ENCODE measurements around the gene IFI27L1. TPM values are rescaled to one million over a fixed set of nuclear protein-coding genes. Genes with fewer than 3 reads are reported as not detected.

IFI27L1 gene
- total RNA-seq, 2 experiments from 2014 or later: 35.3 to 42.7 TPM

DNA sequence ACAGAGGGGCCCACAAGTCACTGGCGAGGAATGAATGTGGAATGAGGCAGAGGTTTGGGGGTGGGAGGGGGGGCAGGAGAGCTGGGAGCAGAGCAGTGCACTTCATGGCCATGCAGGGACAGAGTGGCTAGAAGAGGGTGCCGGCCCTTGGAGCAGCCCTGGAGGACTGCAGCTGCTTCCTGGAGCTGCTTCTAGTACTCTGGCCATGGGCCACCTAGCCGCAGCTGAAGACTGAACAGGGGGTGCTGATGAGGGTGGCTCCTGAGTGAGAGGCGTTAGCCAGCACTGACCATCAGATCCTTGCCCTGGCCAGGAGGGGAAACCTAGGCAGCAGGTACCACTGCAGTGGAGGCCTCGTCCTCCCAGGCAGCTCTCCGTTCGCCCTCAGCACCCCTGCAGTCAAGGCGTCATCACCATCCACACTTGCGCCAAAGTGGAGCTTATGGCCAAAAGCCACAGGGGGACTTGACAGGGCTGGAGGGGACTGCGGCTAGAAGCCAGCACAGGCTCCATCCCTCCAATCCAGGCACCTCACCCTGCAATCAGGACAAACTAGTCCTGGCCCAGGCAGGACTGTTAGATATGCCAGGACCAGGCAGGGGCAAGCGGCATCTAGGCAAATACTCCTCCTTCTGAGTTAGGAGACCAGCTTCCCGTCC is 38.5 kb upstream of the IFI27L1 start:
- intact Hi-C loops (cut with micrococcal nuclease): no loop called here
- Mint-ChIP-seq H3K4me3 (no peak overlapping the region), H3K27ac (no peak overlapping the region), H3K27me3 (no peaks in the 10 kb centered on the region), H3K9me3 (no peaks in the 10 kb centered on the region), H3K36me3 (peaks cover 6% of the 10 kb centered on the region), H3K4me1 (ENCODE audit: low read depth) (no peaks in the 10 kb centered on the region)
- ChIA-PET CTCF (interaction anchor here (0.9 to 1.7 kb wide), 4 partner anchors 9 to 138 kb away, joined by 3 to 7 read pairs (median 4); no protein-coding TSS in a partner anchor), POLR2A (no interaction called here)
- DNase-seq: no peak

DNA sequence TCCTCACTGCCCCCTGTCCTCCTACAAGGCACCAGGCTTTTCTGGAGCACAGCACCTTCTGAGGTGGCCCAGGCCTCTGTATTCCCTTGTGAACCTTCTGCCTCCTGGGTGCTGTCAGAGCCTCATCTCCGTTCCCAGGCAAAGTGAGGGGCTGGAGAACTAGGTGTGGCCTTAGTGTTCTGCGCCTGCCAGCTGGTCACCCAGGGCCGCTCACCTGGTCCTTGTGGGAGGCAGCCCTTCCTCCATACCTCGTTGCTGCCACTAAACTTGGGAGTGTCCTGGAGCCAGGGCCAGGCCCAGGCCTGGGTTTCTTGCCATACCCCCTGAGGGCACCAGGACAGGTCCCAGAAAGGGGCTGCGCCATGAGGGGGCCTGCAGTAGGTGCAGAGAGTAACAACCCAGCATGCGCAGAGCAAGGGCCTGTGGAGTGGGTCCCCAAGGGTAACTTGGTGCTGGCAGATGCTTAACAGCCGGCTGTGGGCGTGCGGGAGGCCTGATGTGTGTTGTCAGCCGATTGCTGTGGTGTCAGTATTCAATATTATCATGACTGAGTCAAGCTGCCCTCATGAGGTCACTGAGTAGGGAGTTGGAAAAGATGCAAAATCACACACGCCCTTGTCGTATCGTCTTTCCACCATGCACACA is 37.9 kb upstream of the IFI27L1 start:
- Mint-ChIP-seq H3K4me3 (no peak overlapping the region), H3K27me3 (no peaks in the 10 kb centered on the region), H3K4me1 (ENCODE audit: low read depth) (no peaks in the 10 kb centered on the region), H3K36me3 (peaks cover 10% of the 10 kb centered on the region), H3K27ac (no peak overlapping the region), H3K9me3 (no peaks in the 10 kb centered on the region)
- no peak for DNase-seq
- ChIA-PET CTCF (interaction anchor here (0.9 to 1.7 kb wide), 4 partner anchors 10 to 137 kb away, joined by 3 to 7 read pairs (median 4); no protein-coding TSS in a partner anchor), POLR2A (no interaction called here)
- intact Hi-C loops (cut with micrococcal nuclease): no loop called here

GRCh38 chr14:94043756-94044475 is 37.2 kb upstream of the IFI27L1 start:
- Mint-ChIP-seq H3K36me3 (peaks cover 13% of the 10 kb centered on the region), H3K27ac (no peak overlapping the region), H3K4me1 (ENCODE audit: low read depth) (no peaks in the 10 kb centered on the region), H3K9me3 (no peaks in the 10 kb centered on the region), H3K27me3 (no peaks in the 10 kb centered on the region), H3K4me3 (no peak overlapping the region)
- POLR2A ChIA-PET: interaction anchor here (0.6 kb wide), 1 partner anchor 9 kb away, joined by 4 read pairs; no protein-coding TSS in a partner anchor
- intact Hi-C loops (cut with micrococcal nuclease): no loop called here
- no peak for DNase-seq
- CTCF ChIA-PET: interaction anchor here (1.0 to 1.7 kb wide), 3 partner anchors 11 to 104 kb away, joined by 3 to 5 read pairs (median 4); no protein-coding TSS in a partner anchor

GRCh38 chr14:94044476-94045091 is 36.5 kb upstream of the IFI27L1 start:
- H3K27ac Mint-ChIP-seq: no peak overlapping the region
- no peaks in the 10 kb centered on the region for H3K4me1 Mint-ChIP-seq (ENCODE audit: low read depth)

DNA sequence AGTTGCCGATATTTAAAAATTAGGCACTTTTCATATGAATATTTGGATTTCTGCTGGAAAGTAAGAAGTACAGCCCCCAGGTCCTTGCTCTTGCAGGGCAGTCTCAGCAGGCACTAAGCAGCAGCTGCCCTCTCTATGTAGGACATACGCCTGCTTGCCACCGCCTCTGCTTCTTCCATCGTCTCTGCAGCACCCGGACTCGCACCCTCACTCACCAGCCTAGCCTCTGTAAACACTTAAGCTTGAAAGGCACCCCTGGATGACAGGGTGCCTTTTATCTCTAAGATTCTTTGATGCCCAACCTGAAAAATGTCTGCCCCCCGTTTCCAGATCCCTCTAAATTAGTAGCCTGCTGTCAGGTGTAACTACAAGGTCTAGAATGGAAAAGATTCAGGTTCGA is 36.0 kb upstream of the IFI27L1 start:
- H3K36me3 Mint-ChIP-seq: peaks cover 18% of the 10 kb centered on the region
- CTCF ChIA-PET: interaction anchor here (0.8 to 2.2 kb wide), 2 partner anchors 8 to 106 kb away, joined by 3 to 10 read pairs; no protein-coding TSS in a partner anchor
- H3K4me1 Mint-ChIP-seq (ENCODE audit: low read depth): no peaks in the 10 kb centered on the region
- H3K9me3 Mint-ChIP-seq: no peaks in the 10 kb centered on the region
- DNase-seq: peak; percentile 3
- intact Hi-C loops (cut with micrococcal nuclease): no loop called here
- no peak overlapping the region for H3K27ac Mint-ChIP-seq
- no peaks in the 10 kb centered on the region for H3K27me3 Mint-ChIP-seq
- no peak overlapping the region for H3K4me3 Mint-ChIP-seq
- POLR2A ChIA-PET: interaction anchor here (0.5 kb wide), 1 partner anchor 31 kb away, joined by 3 read pairs; no protein-coding TSS in a partner anchor

More at GRCh38 chr14:94044476-94045091, 36.5 kb upstream of the IFI27L1 start:
- Mint-ChIP-seq H3K9me3 (no peaks in the 10 kb centered on the region), H3K36me3 (peaks cover 13% of the 10 kb centered on the region), H3K4me3 (no peak overlapping the region), H3K27me3 (no peaks in the 10 kb centered on the region)
- peak; percentile 8 for DNase-seq
- POLR2A ChIA-PET: interaction anchor here (0.5 to 0.6 kb wide), 2 partner anchors 9 to 31 kb away, joined by 3 to 4 read pairs; no protein-coding TSS in a partner anchor
- CTCF ChIA-PET: interaction anchor here (1.0 to 2.2 kb wide), 2 partner anchors 8 to 105 kb away, joined by 3 to 10 read pairs; no protein-coding TSS in a partner anchor
- intact Hi-C loops (cut with micrococcal nuclease): no loop called here

DNA sequence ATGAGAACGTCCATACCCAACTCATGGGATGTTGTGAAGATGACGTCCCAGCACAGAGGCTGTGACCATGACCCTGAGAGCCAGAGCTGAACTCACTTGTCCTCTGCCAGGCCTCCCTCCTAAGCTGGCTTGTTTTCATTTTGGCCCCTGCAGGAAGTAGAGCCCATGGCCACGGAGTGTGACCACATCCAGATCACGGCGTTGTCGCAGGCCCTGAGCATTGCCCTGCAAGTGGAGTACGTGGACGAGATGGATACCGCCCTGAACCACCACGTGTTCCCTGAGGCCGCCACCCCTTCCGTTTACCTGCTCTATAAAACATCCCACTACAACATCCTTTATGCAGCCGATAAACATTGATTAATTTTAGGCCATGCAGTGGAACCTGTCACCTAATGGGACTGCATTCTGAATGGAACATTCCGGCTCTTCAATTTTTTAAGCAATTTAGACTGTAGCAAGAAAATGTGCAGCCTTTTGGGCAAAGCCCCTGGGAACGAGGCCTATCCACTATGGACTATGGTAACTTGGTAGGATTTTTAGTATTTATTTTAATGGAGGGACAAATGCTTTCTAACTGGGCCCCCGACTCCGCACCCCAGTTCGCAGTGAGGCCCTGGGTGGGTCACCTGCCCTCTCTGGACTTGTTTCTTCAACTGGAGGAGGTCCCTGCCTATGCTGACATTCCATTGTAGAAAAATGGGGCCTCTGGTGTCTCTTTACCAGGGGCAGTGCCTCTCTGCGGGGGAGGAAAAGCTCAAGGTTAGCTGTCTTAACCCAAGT is 35.4 kb upstream of the IFI27L1 start:
- peaks cover 24% of the 10 kb centered on the region for H3K36me3 Mint-ChIP-seq
- intact Hi-C loops (cut with micrococcal nuclease): no loop called here
- ChIA-PET CTCF (interaction anchor here (0.8 to 2.2 kb wide), 2 partner anchors 9 to 107 kb away, joined by 3 to 10 read pairs; no protein-coding TSS in a partner anchor), POLR2A (no interaction called here)
- no peaks in the 10 kb centered on the region for H3K9me3 Mint-ChIP-seq
- DNase-seq: peak; percentile 5
- H3K27me3 Mint-ChIP-seq: no peaks in the 10 kb centered on the region
- H3K27ac Mint-ChIP-seq: no peak overlapping the region
- H3K4me3 Mint-ChIP-seq: no peak overlapping the region
- no peaks in the 10 kb centered on the region for H3K4me1 Mint-ChIP-seq (ENCODE audit: low read depth)

GRCh38 chr14:94046696-94047250 is 34.3 kb upstream of the IFI27L1 start:
- Mint-ChIP-seq H3K4me1 (ENCODE audit: low read depth) (peaks cover 1% of the 10 kb centered on the region), H3K4me3 (no peak overlapping the region), H3K27me3 (no peaks in the 10 kb centered on the region), H3K36me3 (peaks cover 34% of the 10 kb centered on the region), H3K9me3 (no peaks in the 10 kb centered on the region), H3K27ac (no peak overlapping the region)
- intact Hi-C loops (cut with micrococcal nuclease): no loop called here
- peak; percentile 7 for DNase-seq
- ChIA-PET CTCF (interaction anchor here (2.2 kb wide), 1 partner anchor 10 kb away, joined by 10 read pairs; no protein-coding TSS in a partner anchor), POLR2A (interaction anchor here (0.7 kb wide), 1 partner anchor 68 kb away, joined by 3 read pairs; no protein-coding TSS in a partner anchor)

DNA sequence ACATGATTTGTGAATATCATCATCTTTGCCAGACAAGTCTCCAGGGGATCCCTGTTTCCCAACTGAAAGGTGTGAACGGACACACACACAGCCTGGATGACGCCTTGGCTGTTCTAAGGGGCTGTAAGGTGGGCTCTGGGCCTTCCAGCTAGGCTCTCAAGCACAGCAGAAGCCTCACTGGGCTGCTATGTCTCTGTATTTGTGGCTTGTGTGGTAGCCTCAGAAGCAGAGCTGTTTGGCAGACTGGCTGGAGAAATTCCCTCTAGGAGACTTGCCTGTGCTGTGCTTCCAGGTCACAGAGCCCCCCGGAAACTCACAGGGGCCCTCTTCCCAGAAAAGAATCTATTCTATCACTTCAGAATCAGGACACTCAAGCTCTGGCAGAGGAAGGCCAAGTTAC is 33.5 kb upstream of the IFI27L1 start:
- POLR2A ChIA-PET: no interaction called here
- H3K36me3 Mint-ChIP-seq: peaks cover 42% of the 10 kb centered on the region

DNA sequence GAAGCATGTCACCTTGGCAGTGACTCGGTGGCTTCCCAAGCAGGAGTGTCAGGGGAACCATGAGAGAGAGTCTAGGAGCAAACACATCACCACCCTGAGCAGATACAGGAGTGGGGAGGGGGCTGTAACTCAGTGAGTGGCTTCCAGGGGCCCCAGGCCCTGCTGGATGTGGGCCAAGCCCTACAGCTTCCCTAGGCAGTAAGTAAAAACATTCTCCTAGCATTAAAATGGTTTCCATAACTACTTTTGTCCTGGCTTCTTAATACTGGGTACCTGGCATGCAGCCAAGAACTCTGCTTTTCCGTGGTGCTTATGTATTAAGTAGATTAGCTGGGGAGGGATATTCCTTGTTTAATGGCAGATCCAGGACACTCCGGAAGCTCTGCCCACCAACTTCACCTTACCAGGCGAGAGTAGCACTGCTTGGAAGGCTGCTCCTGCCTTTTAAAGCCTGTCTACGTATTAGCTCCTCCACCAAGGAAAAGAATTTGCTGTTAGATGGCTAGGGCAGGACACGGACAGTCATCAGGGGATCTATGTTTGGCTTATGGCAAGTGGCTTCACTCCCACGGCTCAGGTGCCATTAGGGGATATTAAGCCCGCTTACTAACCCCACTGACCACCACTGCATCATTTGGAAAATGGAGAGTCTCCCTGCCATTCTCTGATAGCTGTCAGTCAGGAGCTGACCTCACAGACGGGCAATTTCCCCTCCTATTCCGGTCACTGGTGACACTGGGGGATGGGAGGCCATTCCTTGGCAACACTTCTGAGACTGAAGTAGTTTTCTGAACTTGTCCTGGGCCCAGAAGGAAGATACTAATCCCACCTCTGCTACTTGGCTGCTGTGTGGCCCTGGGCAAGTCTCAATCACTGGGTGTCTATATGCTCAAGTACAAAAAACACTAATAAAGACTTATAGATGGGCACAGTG is 32.2 kb upstream of the IFI27L1 start:
- peaks cover 50% of the 10 kb centered on the region for H3K36me3 Mint-ChIP-seq
- H3K9me3 Mint-ChIP-seq: no peaks in the 10 kb centered on the region
- intact Hi-C loops (cut with micrococcal nuclease): no loop called here
- H3K4me1 Mint-ChIP-seq (ENCODE audit: low read depth): peaks cover 13% of the 10 kb centered on the region
- H3K27me3 Mint-ChIP-seq: no peaks in the 10 kb centered on the region
- no peak overlapping the region for H3K27ac Mint-ChIP-seq
- ChIA-PET CTCF (interaction anchor here (0.7 to 1.3 kb wide), 5 partner anchors 9 to 109 kb away, joined by 3 to 4 read pairs (median 3); no protein-coding TSS in a partner anchor), POLR2A (no interaction called here)
- H3K4me3 Mint-ChIP-seq: no peak overlapping the region
- DNase-seq: peak; percentile 4

More for the DNA sequence above, 33.5 kb upstream of the IFI27L1 start:
- CTCF ChIA-PET: interaction anchor here (1.2 to 1.3 kb wide), 2 partner anchors 89 to 108 kb away, joined by 4 read pairs; no protein-coding TSS in a partner anchor
- DNase-seq: peak; percentile 2
- intact Hi-C loops (cut with micrococcal nuclease): no loop called here
- H3K4me3 Mint-ChIP-seq: no peak overlapping the region
- no peaks in the 10 kb centered on the region for H3K9me3 Mint-ChIP-seq
- peaks cover 9% of the 10 kb centered on the region for H3K4me1 Mint-ChIP-seq (ENCODE audit: low read depth)
- H3K27me3 Mint-ChIP-seq: no peaks in the 10 kb centered on the region
- H3K27ac Mint-ChIP-seq: no peak overlapping the region

DNA sequence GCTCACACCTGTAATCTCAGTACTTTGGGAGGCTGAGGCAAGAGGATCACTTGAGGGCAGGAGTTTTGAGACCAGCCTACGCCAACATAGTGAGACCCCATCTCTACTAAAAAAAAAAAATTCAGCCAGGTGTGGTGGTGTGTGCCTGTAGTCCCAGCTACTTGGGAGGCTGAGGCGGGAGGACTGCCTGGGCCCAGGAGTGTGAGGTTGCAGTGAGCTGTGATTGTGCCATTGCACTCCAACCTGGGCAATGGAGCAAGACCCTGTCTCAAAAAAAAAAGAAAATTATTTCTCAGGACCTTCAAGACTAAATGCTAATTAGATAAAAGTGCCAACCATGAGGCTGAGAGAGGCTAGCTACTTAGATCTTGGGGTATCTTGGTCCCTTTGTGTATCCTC is 31.5 kb upstream of the IFI27L1 start:
- H3K36me3 Mint-ChIP-seq: peaks cover 57% of the 10 kb centered on the region
- peak overlapping the region; percentile 43 for H3K27ac Mint-ChIP-seq

More for the DNA sequence above, 31.5 kb upstream of the IFI27L1 start:
- Mint-ChIP-seq H3K4me1 (ENCODE audit: low read depth) (peaks cover 13% of the 10 kb centered on the region), H3K9me3 (no peaks in the 10 kb centered on the region), H3K27me3 (no peaks in the 10 kb centered on the region), H3K4me3 (no peak overlapping the region)
- no peak for DNase-seq
- intact Hi-C loops (cut with micrococcal nuclease): no loop called here
- CTCF ChIA-PET: interaction anchor here (0.6 to 1.1 kb wide), 4 partner anchors 9 to 83 kb away, joined by 3 to 6 read pairs (median 4); no protein-coding TSS in a partner anchor
- POLR2A ChIA-PET: no interaction called here
